ENCODE results near the gene KRTAP10-1. TPM values are rescaled to one million over a fixed set of nuclear protein-coding genes. Genes with fewer than 3 reads are reported as not detected.

Gene KRTAP10-1
- total and polyA plus RNA-seq, 2 of the 8 experiments (the other 6 are each of a cell fraction or from before 2014, with no cell fraction given): 0.08 TPM; not detected in 1

DNA sequence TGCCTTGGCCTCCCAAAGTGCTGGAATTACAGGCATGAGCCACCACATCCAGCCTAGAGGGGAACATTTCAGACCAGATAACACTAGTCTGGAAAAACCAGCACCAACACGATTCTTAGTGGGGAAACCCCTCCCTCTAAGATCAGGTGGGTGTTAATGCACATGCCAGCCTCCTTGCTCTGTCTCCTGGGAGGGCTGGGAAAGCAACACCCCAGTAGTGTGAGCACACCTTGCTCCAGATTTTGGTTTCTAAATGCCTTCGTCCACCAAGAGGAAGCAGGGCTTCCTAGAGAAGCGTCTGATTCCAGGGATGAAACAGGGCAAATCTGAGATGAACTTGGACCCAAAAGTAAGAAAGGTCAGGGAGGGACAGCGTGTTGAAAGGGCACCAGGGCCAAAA is 31.3 kb upstream of the KRTAP10-1 start:
- Histone ChIP-seq H3K27ac (ENCODE audit: low read depth, low read length) (no peak overlapping the region), H2AFZ (ENCODE audit: low read length) (no peak overlapping the region), H2BK15ac (ENCODE audit: low read length) (no peak overlapping the region), H3K4me1 (replicated peaks in 1 of 4; ENCODE audit: control insufficient read depth in 3 of 4, insufficient read depth in 4 of 4, low read length in 3 of 4) (peaks cover 0 to 11% (median 0%) of the 10 kb centered on the region in 4 experiments; a peak in 1 of 7 replicates), H3K4me3 (ENCODE audit: extremely low read depth in 1 of 4, insufficient read depth in 2 of 4, low read depth in 3 of 4, low read length in 4 of 4) (no peak overlapping the region), H3K23me2 (ENCODE audit: low read depth, low read length) (no peaks in the 10 kb centered on the region; the same call in 1 of the 2 replicates), H2BK120ac (replicated peaks; ENCODE audit: low read depth, low read length) (no peak overlapping the region), H3K79me1 (ENCODE audit: low read depth, low read length) (no peaks in the 10 kb centered on the region), H3K9ac (replicated peaks in 1 of 4; ENCODE audit: extremely low read depth in 1 of 4, low read depth in 3 of 4, low read length in 3 of 4) (no peak overlapping the region), H2BK12ac (ENCODE audit: low read depth, low read length) (no peak overlapping the region), H4K91ac (replicated peaks; ENCODE audit: insufficient read length, low read length) (no peak overlapping the region), H3K36me3 (ENCODE audit: control insufficient read depth in 2 of 4, insufficient read depth in 4 of 4, low read length in 3 of 4) (no peaks in the 10 kb centered on the region), H3K56ac (replicated peaks; ENCODE audit: insufficient read length, low read depth, low read length) (no peak overlapping the region), H3K9me3 (ENCODE audit: insufficient read depth in 2 of 2, low read depth in 1 of 2, low read length in 1 of 2) (peaks cover 7 to 13% of the 10 kb centered on the region in 2 experiments; a peak in 3 of 4 replicates), H3K79me2 (ENCODE audit: control insufficient read depth in 1 of 2, insufficient read depth in 2 of 2, low read length in 2 of 2) (no peaks in the 10 kb centered on the region), H3K27me3 (replicated peaks in 1 of 4; ENCODE audit: control insufficient read depth in 3 of 4, extremely low read depth in 1 of 4, insufficient read depth in 3 of 4, low read length in 3 of 4) (no peaks in the 10 kb centered on the region; a peak in 1 of 7 replicates), H3K14ac (ENCODE audit: insufficient read length) (no peak overlapping the region), H2AK5ac (ENCODE audit: low read depth, low read length) (no peak overlapping the region), H3K23ac (ENCODE audit: insufficient read length) (no peak overlapping the region), H3K18ac (ENCODE audit: extremely low read depth, low read length) (no peak overlapping the region), H2BK5ac (ENCODE audit: low read depth, low read length) (no peak overlapping the region), H3K4me2 (ENCODE audit: insufficient read depth in 1 of 2, low read depth in 2 of 2, low read length in 2 of 2) (no peak overlapping the region), H2BK20ac (ENCODE audit: low read length) (no peak overlapping the region), H3K4ac (replicated peaks; ENCODE audit: insufficient read length, low read depth, low read length) (no peak overlapping the region), H4K8ac (ENCODE audit: extremely low read depth, insufficient read depth, low read length) (no peak overlapping the region; the same call in 1 of the 2 replicates), H4K20me1 (replicated peaks in 1 of 2; ENCODE audit: control insufficient read depth in 1 of 2, insufficient read depth in 2 of 2, low read length in 2 of 2) (no peaks in the 10 kb centered on the region), H4K5ac (ENCODE audit: insufficient read length, low read depth, low read length) (no peak overlapping the region)
- DNase-seq (ENCODE audit: low read depth in 1 of 2, low spot score in 2 of 2): no peak
- CTCF ChIA-PET (ENCODE audit: partially characterized antibody): interaction anchor here (0.9 to 1.1 kb wide), 2 partner anchors 18 to 116 kb away, joined by 3 read pairs; no protein-coding TSS in a partner anchor
- WGBS, 2 experiments (ENCODE audit: extremely low coverage in 1 of 2, insufficient coverage in 1 of 2, insufficient read length in 1 of 2, insufficient replicate concordance in 2 of 2, low coverage in 1 of 2, low lambda C conversion rate in 2 of 2, missing lambda C conversion rate in 1 of 2): 73% methylated on average over 4 of the region's 4 CpGs; no CpG with 5 or more reads in 1 of the 2 experiments
- no peak for FAIRE-seq
- POLR2A ChIA-PET (ENCODE audit: partially characterized antibody): interaction anchor here (1.1 kb wide), 1 partner anchor 21 kb away, joined by 4 read pairs; no protein-coding TSS in a partner anchor
- TF ChIP-seq, protein P1, sequence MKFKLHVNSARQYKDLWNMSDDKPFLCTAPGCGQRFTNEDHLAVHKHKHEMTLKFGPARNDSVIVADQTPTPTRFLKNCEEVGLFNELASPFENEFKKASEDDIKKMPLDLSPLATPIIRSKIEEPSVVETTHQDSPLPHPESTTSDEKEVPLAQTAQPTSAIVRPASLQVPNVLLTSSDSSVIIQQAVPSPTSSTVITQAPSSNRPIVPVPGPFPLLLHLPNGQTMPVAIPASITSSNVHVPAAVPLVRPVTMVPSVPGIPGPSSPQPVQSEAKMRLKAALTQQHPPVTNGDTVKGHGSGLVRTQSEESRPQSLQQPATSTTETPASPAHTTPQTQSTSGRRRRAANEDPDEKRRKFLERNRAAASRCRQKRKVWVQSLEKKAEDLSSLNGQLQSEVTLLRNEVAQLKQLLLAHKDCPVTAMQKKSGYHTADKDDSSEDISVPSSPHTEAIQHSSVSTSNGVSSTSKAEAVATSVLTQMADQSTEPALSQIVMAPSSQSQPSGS (IDR thresholded peaks at IDR 0.05; ENCODE audit: low read length): no peak
- TF ChIP-seq SIX5 (IDR thresholded peaks at IDR 0.05; ENCODE audit: low read depth, low read length): no peak
- TF ChIP-seq CBX8 (IDR thresholded peaks at IDR 0.05; ENCODE audit: borderline replicate concordance, low read depth, low read length): no peak
- TF ChIP-seq, protein P2, sequence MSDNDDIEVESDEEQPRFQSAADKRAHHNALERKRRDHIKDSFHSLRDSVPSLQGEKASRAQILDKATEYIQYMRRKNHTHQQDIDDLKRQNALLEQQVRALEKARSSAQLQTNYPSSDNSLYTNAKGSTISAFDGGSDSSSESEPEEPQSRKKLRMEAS (IDR thresholded peaks at IDR 0.05): no peak
- no peak for TF ChIP-seq RXRA (IDR thresholded peaks at IDR 0.05; ENCODE audit: insufficient read depth, low read depth, low read length)
- TF ChIP-seq POLR2A (IDR thresholded peaks at IDR 0.05; ENCODE audit: control extremely low read depth in 1 of 2, low read depth in 2 of 2, low read length in 2 of 2): no peak
- no peak for TF ChIP-seq SP2 (IDR thresholded peaks at IDR 0.05; ENCODE audit: low read length)
- TF ChIP-seq BRCA1 (IDR thresholded peaks at IDR 0.05; ENCODE audit: low read depth, low read length): no peak
- no peak for TF ChIP-seq POLR2AphosphoS5 (IDR thresholded peaks at IDR 0.05; ENCODE audit: low read depth, low read length)
- TF ChIP-seq RAD21 (IDR thresholded peaks at IDR 0.05 in 1 of 2, conservative IDR thresholded peaks at IDR 0.05 in 1 of 2; ENCODE audit: low read depth in 2 of 2, low read length in 2 of 2): no peak
- TF ChIP-seq JUND (IDR thresholded peaks at IDR 0.05; ENCODE audit: low read length): no peak
- TF ChIP-seq E2F6 (IDR thresholded peaks at IDR 0.05): no peak

All from H1 (cell line).